GM10248 (cell line): ENCODE results near the gene TSPAN16.

Experiments
- CTCF ChIA-PET: fragments of 300-600 bp; sonication (Branson Sonifier 250); formaldehyde crosslinking; extraction: SDS; loops from one replicate; lab custom pipeline; 2021; ENCODE audit warnings: antibody characterized with exemption; lab: Yijun Ruan, JAX
- POLR2A ChIA-PET: fragments of 350-650 bp; sonication (Branson Sonifier 250); formaldehyde crosslinking; extraction: SDS; loops from one replicate; lab custom pipeline; 2020; ENCODE audit warnings: antibody characterized with exemption; lab: Yijun Ruan, JAX
- DNase-seq: peaks from one replicate; pipeline ENCODE4 v3.0.0; 2012; ENCODE audit errors: extremely low spot score
- TF ChIP-seq, protein P1 (sequence below): IDR thresholded peaks from 2 replicates; pipeline ENCODE4 v1.5.1; 2012; ENCODE audit warnings: mild to moderate bottlenecking, low read depth; ENCODE audit errors: extremely low read depth, missing control alignments, control extremely low read depth

TSPAN16 gene

DNA sequence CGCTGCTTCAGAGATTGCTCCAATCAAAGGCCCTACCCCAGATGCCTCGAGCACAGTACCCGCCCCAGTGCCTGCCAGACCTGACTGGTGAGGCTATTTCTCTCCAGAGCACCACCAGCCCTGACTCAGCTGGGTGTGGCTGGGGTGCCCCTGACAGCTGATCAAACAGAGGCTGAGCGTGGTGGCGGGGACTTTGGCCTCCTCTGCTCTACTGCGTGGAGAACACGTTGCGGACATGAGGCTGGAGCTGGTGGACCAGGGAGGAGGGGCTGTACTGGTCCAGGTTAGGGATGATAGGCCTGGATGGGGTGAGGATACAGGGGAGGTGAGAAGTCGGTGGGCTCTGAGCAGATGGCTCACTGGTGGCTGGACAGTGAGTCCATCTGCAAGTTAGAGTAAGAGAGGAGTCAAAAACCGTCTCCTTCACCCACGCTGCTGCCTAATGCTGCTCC lies 30.1 kb upstream of the TSPAN16 start:
- DNase-seq = no peak
- CTCF ChIA-PET = interaction anchor here (1.2 to 1.5 kb wide), 2 partner anchors 10 to 116 kb away, joined by 3 to 5 read pairs; no protein-coding TSS in a partner anchor
- TF ChIP-seq, protein P1, sequence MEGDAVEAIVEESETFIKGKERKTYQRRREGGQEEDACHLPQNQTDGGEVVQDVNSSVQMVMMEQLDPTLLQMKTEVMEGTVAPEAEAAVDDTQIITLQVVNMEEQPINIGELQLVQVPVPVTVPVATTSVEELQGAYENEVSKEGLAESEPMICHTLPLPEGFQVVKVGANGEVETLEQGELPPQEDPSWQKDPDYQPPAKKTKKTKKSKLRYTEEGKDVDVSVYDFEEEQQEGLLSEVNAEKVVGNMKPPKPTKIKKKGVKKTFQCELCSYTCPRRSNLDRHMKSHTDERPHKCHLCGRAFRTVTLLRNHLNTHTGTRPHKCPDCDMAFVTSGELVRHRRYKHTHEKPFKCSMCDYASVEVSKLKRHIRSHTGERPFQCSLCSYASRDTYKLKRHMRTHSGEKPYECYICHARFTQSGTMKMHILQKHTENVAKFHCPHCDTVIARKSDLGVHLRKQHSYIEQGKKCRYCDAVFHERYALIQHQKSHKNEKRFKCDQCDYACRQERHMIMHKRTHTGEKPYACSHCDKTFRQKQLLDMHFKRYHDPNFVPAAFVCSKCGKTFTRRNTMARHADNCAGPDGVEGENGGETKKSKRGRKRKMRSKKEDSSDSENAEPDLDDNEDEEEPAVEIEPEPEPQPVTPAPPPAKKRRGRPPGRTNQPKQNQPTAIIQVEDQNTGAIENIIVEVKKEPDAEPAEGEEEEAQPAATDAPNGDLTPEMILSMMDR = no peak
- POLR2A ChIA-PET = no interaction called here

- DNase-seq = no peak
- ChIA-PET CTCF (interaction anchor here (0.8 kb wide), 1 partner anchor 27 kb away, joined by 3 read pairs; no protein-coding TSS in a partner anchor), POLR2A (no interaction called here)
- TF ChIP-seq, protein P1 = no peak
These were observed 28.5 kb upstream of the TSPAN16 start for GRCh38 chr19:11267316-11268085.

DNA sequence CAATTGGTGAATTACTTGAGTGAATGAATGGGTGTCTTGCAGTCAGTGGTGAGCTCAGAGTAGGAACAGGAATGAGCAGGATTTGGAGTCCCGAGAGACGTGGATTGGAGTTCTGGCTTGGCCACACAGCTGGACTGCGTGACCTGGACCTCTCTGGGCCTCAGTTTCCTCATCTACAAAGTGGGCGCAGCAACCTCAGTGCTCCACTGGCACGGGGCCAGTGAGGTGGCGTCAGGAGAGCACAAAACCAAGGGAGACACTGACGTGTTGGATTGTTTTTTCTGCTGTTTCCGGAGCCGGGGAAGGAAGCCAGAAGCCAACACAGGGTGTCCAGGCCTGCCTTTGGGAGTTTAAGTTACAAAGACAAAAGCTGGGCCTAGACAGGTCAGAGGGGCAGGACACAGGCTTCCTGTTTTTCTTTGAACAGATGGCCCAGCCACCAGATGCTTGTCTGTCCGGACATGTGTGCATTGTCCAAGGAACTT lies 27.1 kb upstream of the TSPAN16 start:
- ChIA-PET CTCF (interaction anchor here (1.3 kb wide), 1 partner anchor 25 kb away, joined by 4 read pairs; no protein-coding TSS in a partner anchor), POLR2A (interaction anchor here (0.5 kb wide), 1 partner anchor 38 kb away, joined by 4 read pairs; no protein-coding TSS in a partner anchor)
- TF ChIP-seq, protein P1 = no peak
- DNase-seq = no peak

DNA sequence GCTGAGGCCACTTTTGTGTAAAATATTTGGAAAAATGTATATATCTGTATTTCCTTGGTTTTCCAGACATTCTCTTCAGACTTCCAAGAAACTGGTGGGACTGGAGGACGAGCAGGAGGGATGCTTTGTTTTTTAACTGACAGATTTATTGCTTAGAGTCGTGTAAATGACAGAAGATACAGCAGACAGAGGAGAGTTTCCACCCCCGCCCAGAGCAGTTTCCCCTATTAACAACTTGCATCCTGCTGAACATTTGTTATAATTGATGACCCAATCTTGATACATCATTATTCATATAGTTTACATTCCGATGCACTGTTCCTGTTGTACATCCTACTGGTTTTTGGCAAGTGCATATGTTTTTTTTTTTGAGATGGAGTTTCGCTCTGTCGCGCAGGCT lies 26.6 kb upstream of the TSPAN16 start:
- CTCF ChIA-PET = interaction anchor here (1.3 kb wide), 1 partner anchor 26 kb away, joined by 4 read pairs; no protein-coding TSS in a partner anchor
- POLR2A ChIA-PET = no interaction called here
- TF ChIP-seq, protein P1 = no peak
- DNase-seq = no peak

- CTCF ChIA-PET = interaction anchor here (1.0 to 1.1 kb wide), 2 partner anchors 17 to 21 kb away, joined by 4 to 5 read pairs; no protein-coding TSS in a partner anchor
- no peak for DNase-seq
- TF ChIP-seq, protein P1 = no peak
- POLR2A ChIA-PET = no interaction called here
These were observed 22.7 kb upstream of the TSPAN16 start for GRCh38 chr19:11273296-11273695.

DNA sequence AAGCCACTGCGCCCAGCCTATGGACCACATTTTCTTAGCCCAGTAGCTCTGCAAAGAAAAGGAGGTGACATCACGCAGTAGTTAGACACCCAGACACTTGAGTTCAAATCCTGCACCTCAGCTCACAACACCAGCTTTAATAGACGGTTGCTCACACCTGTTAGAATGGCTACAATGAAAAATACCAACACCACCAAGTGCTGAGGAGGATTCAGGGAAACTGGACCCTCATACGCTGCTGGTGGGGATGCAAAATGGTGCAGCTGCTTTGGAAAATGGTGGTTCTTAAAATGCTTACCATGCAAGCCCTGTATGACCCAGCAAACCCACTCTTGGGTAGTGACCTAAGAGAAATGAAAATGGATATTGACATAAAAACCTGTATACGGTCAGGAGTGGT lies 22.0 kb upstream of the TSPAN16 start:
- CTCF ChIA-PET = interaction anchor here (1.0 to 2.7 kb wide), 3 partner anchors 13 to 209 kb away, joined by 4 to 9 read pairs (median 5); no protein-coding TSS in a partner anchor
- POLR2A ChIA-PET = no interaction called here
- TF ChIP-seq, protein P1 = no peak

More for the DNA sequence above, 22.0 kb upstream of the TSPAN16 start:
- DNase-seq = no peak
